B cell (primary cell): ENCODE measurements around the gene MTG2. TPM values are rescaled to one million over a fixed set of nuclear protein-coding genes. Genes with fewer than 3 reads are reported as not detected.

Experiments used
- ATAC-seq: fragments of 200-7000 bp; cut with Tn5 transposase; one replicate; pipeline ENCODE4 v1.10.0; 2021; ENCODE audit warnings: low read depth, mild to moderate bottlenecking, moderate number of reproducible peaks, moderate library complexity
- CTCF ChIA-PET: fragments of 350-600 bp; sonication (Branson Sonifier 250); formaldehyde crosslinking; loops from one replicate; lab custom pipeline; 2021; ENCODE audit warnings: antibody characterized with exemption, inconsistent platforms; lab: Charles Lee
- POLR2A ChIA-PET: fragments of 350-600 bp; sonication (Branson Sonifier 250); formaldehyde crosslinking; loops from one replicate; lab custom pipeline; 2021; ENCODE audit warnings: antibody characterized with exemption; lab: Charles Lee
- DNase-seq: peaks from one replicate; pipeline ENCODE4 v3.0.0; 2013
- H2AFZ ChIP-seq: 2 replicates; pipeline ENCODE4 v1.6.1; 2012; ENCODE audit warnings: mild to moderate bottlenecking, low read depth, low read length; ENCODE audit not compliant: insufficient read depth, poor library complexity, severe bottlenecking
- H3K27ac ChIP-seq, 2 donors: 1 replicate in 1 of 2; 2 replicates in 1 of 2; pipeline ENCODE4 v1.5.1; 2012 to 2013; ENCODE audit warnings: low read length in 2 of 2, mild to moderate bottlenecking in 2 of 2, moderate library complexity in 1 of 2
- H3K27me3 ChIP-seq, 4 experiments: fragments of 200-600 bp in 1 of 4; sonication (generic) in 1 of 4; replicated peaks in 1 of 4; 1 replicate in 2 of 4; 2 replicates in 2 of 4; pipeline versions ENCODE4 v1.6.1 to v1.7.0; 2013 to 2016; ENCODE audit warnings: low read length in 3 of 4, mild to moderate bottlenecking in 2 of 4, mixed read lengths in 1 of 4, moderate library complexity in 1 of 4; ENCODE audit not compliant: insufficient read depth in 4 of 4, control insufficient read depth in 3 of 4; ENCODE audit errors: control extremely low read depth in 1 of 4
- H3K36me3 ChIP-seq, 2 experiments: replicated peaks in 1 of 2; 1 replicate in 1 of 2; 2 replicates in 1 of 2; pipeline versions ENCODE4 v1.6.1 to v1.7.1; 2013; ENCODE audit warnings: low read length in 1 of 2; ENCODE audit not compliant: insufficient read depth in 2 of 2, control insufficient read depth in 1 of 2; ENCODE audit errors: control extremely low read depth in 1 of 2, extremely low read depth in 1 of 2
- H3K4me1 ChIP-seq, 2 donors: fragments of 200-600 bp in 1 of 2; sonication (generic) in 1 of 2; 1 replicate in 1 of 2; 2 replicates in 1 of 2; pipeline versions ENCODE4 v1.5.1 to v1.6.1; 2013 to 2017; ENCODE audit warnings: low read length in 2 of 2; ENCODE audit not compliant: control insufficient read depth in 2 of 2, insufficient read depth in 2 of 2
- H3K4me2 ChIP-seq: replicated peaks from 2 replicates; pipeline ENCODE3; 2012; ENCODE audit warnings: mild to moderate bottlenecking, low read depth, low read length; ENCODE audit not compliant: poor library complexity, severe bottlenecking
- H3K4me3 ChIP-seq, 5 experiments: fragments of 200-600 bp in 1 of 5; sonication (generic) in 1 of 5; 1 replicate in 3 of 5; 2 replicates in 2 of 5; pipeline versions ENCODE4 v1.5.1 to v1.7.0; 2011 to 2016; ENCODE audit warnings: low read length in 4 of 5, mild to moderate bottlenecking in 4 of 5, low read depth in 2 of 5, control low read depth in 1 of 5, moderate library complexity in 1 of 5; ENCODE audit not compliant: insufficient read depth in 1 of 5; ENCODE audit errors: control extremely low read depth in 1 of 5, extremely low read depth in 1 of 5
- H3K79me2 ChIP-seq: fragments of 200-600 bp; sonication (generic); one replicate; pipeline ENCODE4 v1.6.0; 2016; ENCODE audit warnings: low read length; ENCODE audit not compliant: control insufficient read depth, insufficient read depth
- H3K9ac ChIP-seq: fragments of 200-600 bp; sonication (generic); 2 replicates; pipeline ENCODE4 v1.6.1; 2017; ENCODE audit warnings: mild to moderate bottlenecking, low read length, moderate library complexity
- H3K9me3 ChIP-seq, 3 donors: one replicate each; pipeline versions ENCODE4 v1.6.1 to v1.7.1; 2013; ENCODE audit warnings: low read length in 2 of 3; ENCODE audit not compliant: control insufficient read depth in 2 of 3, insufficient read depth in 1 of 3; ENCODE audit errors: control extremely low read depth in 1 of 3
- H4K20me1 ChIP-seq: 2 replicates; pipeline ENCODE4 v1.6.0; 2012; ENCODE audit warnings: mild to moderate bottlenecking, low read length; ENCODE audit not compliant: insufficient read depth, control insufficient read depth, poor library complexity, severe bottlenecking
- H3K27ac Mint-ChIP-seq: one replicate; pipeline ENCODE4 v1.8.0; 2021; ENCODE audit warnings: mixed read lengths
- H3K27me3 Mint-ChIP-seq: one replicate; pipeline ENCODE4 v1.8.0; 2021; ENCODE audit warnings: mixed read lengths
- H3K4me1 Mint-ChIP-seq: one replicate; pipeline ENCODE4 v1.8.0; 2021; ENCODE audit warnings: mixed read lengths
- H3K4me3 Mint-ChIP-seq: one replicate; pipeline ENCODE4 v1.8.0; 2021; ENCODE audit warnings: mixed read lengths
- H3K9me3 Mint-ChIP-seq: one replicate; pipeline ENCODE4 v1.8.0; 2022; ENCODE audit warnings: mixed read lengths; ENCODE audit not compliant: insufficient read depth
- EZH2 ChIP-seq: IDR thresholded peaks from 2 replicates; pipeline ENCODE4 v1.6.1; 2012; ENCODE audit warnings: borderline replicate concordance, low read depth, mild to moderate bottlenecking, moderate library complexity, low read length; ENCODE audit not compliant: insufficient read depth, poor library complexity, severe bottlenecking
- WGBS: methylation state at CpG from one replicate; pipeline ENCODE4 v1.1.5; 2013; ENCODE audit warnings: missing lambda C conversion rate; ENCODE audit not compliant: insufficient coverage; 5-methylcytosine and 5-hydroxymethylcytosine counted together
- intact Hi-C: fragments of 100-400 bp; cut with micrococcal nuclease; formaldehyde crosslinking; loops from one replicate; pipeline ENCODE4 v1.10.0; 2022
- polyA plus RNA-seq: library from polyadenylated mRNA; depleted of rRNA; stranded (reverse); fragments of >200 nt; gene quantifications from 2 replicates; pipeline ENCODE4 v1.2.3, GENCODE V29; 2012
- total RNA-seq, 2 donors: library from RNA; stranded (reverse); fragments of 120-200 nt in 1 of 2; gene quantifications; 1 replicate in 1 of 2; 2 replicates in 1 of 2; pipeline versions ENCODE4 v1.2.3 to v1.2.4, GENCODE V29; 2013 to 2022
- TF ChIP-seq, protein P1 (sequence below): fragments of 200-600 bp; IDR thresholded peaks from one replicate; pipeline ENCODE4 v1.8.0; 2022; ENCODE audit warnings: antibody characterized with exemption, mild to moderate bottlenecking

Gene MTG2
- total and polyA plus RNA-seq, 2 donors (not counting 1 experiment from before 2014, with no cell fraction given): 29.6 to 48.4 TPM

DNA sequence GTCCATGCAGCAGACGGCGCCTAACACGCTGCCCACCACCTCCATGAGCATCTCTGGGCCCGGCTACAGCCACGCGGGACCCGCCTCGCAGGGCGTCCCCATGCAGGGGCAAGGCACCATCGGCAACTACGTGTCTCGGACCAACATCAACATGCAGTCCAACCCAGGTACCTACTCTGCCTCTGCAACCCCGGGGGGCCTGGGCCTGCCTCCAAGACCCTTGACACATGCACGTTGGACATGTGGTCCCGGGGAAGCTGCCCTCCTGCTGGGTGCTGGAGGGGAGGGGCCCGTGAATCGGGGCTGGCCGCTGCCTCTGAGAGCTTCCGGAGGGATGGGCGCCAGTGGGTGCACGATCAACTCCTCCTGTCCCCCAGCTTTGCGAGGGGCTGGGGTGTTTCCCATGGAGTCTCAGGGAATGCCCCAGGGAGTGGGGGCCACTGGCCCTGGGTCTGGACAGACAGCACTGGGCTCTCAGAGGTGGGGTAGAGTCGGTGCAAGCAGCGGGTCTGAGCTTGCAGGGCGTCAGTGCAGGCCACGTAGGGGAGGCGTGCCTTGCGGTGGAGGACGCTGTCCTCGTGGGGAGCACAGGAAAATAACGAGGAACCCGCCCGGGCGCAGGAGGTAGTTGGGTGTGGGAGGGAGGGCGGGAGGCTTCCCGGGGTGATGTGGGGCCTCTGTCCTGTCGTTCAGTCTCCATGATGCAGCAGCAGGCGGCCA is 19.9 kb upstream of the MTG2 start:
- Histone ChIP-seq H3K4me3 (no peak overlapping the region), H2AFZ (no peak overlapping the region), H3K27ac (no peak overlapping the region), H3K4me2 (no peak overlapping the region), H4K20me1 (peaks cover 12% of the 10 kb centered on the region), H3K9me3 (no peaks in the 10 kb centered on the region), H3K36me3 (peaks cover 0 to 25% of the 10 kb centered on the region in 2 experiments), H3K9ac (no peak overlapping the region), H3K4me1 (no peaks in the 10 kb centered on the region), H3K27me3 (no peaks in the 10 kb centered on the region), H3K79me2 (peaks cover 4% of the 10 kb centered on the region)
- POLR2A ChIA-PET: no interaction called here
- H3K27ac Mint-ChIP-seq: no peak overlapping the region
- CTCF ChIA-PET: no interaction called here
- TF ChIP-seq, protein P1, sequence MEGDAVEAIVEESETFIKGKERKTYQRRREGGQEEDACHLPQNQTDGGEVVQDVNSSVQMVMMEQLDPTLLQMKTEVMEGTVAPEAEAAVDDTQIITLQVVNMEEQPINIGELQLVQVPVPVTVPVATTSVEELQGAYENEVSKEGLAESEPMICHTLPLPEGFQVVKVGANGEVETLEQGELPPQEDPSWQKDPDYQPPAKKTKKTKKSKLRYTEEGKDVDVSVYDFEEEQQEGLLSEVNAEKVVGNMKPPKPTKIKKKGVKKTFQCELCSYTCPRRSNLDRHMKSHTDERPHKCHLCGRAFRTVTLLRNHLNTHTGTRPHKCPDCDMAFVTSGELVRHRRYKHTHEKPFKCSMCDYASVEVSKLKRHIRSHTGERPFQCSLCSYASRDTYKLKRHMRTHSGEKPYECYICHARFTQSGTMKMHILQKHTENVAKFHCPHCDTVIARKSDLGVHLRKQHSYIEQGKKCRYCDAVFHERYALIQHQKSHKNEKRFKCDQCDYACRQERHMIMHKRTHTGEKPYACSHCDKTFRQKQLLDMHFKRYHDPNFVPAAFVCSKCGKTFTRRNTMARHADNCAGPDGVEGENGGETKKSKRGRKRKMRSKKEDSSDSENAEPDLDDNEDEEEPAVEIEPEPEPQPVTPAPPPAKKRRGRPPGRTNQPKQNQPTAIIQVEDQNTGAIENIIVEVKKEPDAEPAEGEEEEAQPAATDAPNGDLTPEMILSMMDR: no peak
- no peak for TF ChIP-seq EZH2
- intact Hi-C loops: no loop called here
- no peaks in the 10 kb centered on the region for H3K4me1 Mint-ChIP-seq
- no peak overlapping the region for H3K4me3 Mint-ChIP-seq
- WGBS: over 99% methylated on average over 32 of the region's 38 CpGs
- no peak for DNase-seq
- no peaks in the 10 kb centered on the region for H3K27me3 Mint-ChIP-seq
- H3K9me3 Mint-ChIP-seq: no peaks in the 10 kb centered on the region
- no peak for ATAC-seq

DNA sequence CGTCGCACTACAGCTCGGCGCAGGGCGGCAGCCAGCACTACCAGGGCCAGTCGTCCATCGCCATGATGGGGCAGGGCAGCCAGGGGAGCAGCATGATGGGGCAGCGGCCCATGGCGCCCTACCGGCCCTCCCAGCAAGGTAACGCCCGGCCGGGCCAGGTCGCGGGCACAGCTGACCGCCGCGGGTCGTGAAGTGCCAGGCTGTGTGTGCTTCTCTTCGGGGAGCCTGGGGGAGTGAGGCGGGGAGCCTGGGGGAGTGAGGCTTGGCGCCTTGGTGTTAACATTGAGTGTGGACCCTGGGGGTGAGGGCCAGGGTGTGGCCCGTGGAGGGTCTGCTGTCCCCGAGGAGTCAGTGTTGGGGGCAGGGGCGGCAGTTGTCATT is 19.4 kb upstream of the MTG2 start:
- peaks cover 9% of the 10 kb centered on the region for H4K20me1 ChIP-seq
- H3K27me3 Mint-ChIP-seq: no peaks in the 10 kb centered on the region
- ATAC-seq: no peak

More for the DNA sequence above, 19.4 kb upstream of the MTG2 start:
- ChIA-PET CTCF (no interaction called here), POLR2A (no interaction called here)
- H3K4me3 Mint-ChIP-seq: no peak overlapping the region
- H3K4me1 Mint-ChIP-seq: no peaks in the 10 kb centered on the region
- H3K4me2 ChIP-seq: no peak overlapping the region
- WGBS: 99% methylated on average over 25 of the region's 25 CpGs
- TF ChIP-seq EZH2: no peak
- TF ChIP-seq, protein P1: no peak
- DNase-seq: no peak
- H2AFZ ChIP-seq: no peak overlapping the region
- no peaks in the 10 kb centered on the region for H3K4me1 ChIP-seq
- H3K79me2 ChIP-seq: no peaks in the 10 kb centered on the region
- no peaks in the 10 kb centered on the region for H3K9me3 Mint-ChIP-seq
- H3K27me3 ChIP-seq: no peaks in the 10 kb centered on the region
- no peak overlapping the region for H3K27ac Mint-ChIP-seq
- H3K9me3 ChIP-seq: no peaks in the 10 kb centered on the region
- peaks cover 0 to 25% of the 10 kb centered on the region in 2 experiments for H3K36me3 ChIP-seq
- intact Hi-C loops: no loop called here
- no peak overlapping the region for H3K9ac ChIP-seq
- H3K27ac ChIP-seq: no peak overlapping the region
- H3K4me3 ChIP-seq: no peak overlapping the region
